HG02763 (cell line): ENCODE data around the gene CORO2B.
"Not testable (repeated sequence)": the region's sequence is repeated elsewhere in the genome, so short reads cannot be mapped to it uniquely, and the experiment has no call there.

Source experiments
- ATAC-seq: cut with Tn5 transposase; IDR thresholded peaks from one replicate; pipeline ENCODE4 v1.9.1; 2021; ENCODE audit warnings: mild to moderate bottlenecking, moderate library complexity; ENCODE audit not compliant: unreplicated experiment

CORO2B gene

DNA sequence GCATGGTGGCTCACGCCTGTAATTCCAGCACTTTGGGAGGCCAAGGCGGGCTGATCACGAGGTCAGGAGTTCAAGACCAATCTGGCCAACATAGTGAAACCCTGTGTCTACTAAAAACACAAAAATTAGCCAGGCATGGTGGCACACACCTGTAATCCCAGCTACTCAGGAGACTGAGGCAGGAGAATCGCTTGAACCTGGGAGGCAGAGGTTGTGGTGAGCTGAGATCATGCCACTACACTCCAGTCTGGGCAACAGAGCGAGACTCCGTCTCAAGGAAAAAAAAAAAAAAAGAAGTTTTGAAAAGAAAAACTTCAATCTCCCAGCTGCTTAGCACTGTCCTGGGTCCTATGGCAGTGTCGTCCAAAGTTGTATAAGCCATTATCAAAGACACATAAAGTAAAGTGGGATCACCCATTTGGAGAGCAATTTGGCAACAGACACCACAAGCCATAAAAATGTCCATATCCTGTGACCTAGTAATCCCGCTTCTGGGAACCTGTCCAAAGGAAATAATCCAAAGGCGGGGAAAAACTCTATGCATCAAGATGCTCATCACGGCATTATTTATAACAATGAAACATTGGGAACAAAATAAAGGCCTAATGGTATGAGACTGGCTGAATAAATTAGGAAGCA lies 26.2 kb downstream of the CORO2B start:
- ATAC-seq = not testable (repeated sequence)

DNA sequence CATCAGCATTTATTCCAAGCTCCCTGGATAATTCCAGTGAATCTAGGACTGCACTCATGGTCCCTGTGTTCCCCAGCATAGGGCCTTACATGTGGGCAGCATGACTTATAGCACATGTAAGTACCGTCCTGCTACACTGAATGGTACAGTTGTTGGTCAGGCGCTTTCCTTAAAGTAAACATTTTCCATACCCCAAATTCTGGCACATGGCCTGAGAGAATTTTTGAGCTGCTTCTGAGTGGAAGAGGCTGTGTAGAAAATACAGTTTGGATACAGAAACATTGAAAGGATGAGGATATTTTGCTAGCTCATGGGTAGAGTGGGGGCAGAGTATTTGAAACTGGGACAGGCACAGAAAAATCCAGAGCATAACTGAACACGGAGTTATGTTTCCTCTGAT lies 27.6 kb downstream of the CORO2B start:
- ATAC-seq = no peak

DNA sequence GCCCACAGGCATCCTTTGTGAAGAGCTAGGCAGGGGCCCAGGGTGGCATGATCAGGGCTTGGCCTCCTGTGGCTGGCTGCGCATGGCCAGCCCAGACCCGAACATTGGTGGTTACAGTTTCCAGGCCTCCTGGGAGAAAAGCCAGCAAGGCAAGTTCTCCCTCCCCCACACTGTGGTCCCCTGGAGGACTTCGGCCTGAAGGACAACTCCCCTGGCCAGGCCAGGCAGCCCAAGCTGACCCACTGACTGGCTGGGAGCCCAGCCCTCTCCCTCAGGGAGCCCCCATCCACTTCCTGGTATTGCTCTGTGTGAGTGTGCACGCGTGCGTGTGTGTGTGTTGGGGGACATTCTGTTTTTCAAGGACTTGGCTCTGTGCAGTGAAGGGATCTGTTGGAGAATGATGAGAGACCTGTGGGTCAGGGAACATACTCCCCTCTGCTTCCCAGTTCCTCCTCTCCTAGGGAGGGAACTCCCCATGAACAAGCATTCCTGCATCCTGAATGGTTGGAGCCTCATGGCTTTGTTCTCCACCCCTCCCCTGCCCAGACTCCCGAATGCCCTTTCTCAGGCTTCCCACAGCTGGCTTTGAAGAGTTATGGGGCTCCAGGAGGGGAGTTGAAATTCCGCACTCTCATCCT lies 29.5 kb downstream of the CORO2B start:
- no peak for ATAC-seq

GRCh38 chr15:68608844-68609232 lies 30.0 kb downstream of the CORO2B start:
- ATAC-seq = no peak

- no peak for ATAC-seq
Observed at GRCh38 chr15:68609629-68610028, 30.8 kb downstream of the CORO2B start.

DNA sequence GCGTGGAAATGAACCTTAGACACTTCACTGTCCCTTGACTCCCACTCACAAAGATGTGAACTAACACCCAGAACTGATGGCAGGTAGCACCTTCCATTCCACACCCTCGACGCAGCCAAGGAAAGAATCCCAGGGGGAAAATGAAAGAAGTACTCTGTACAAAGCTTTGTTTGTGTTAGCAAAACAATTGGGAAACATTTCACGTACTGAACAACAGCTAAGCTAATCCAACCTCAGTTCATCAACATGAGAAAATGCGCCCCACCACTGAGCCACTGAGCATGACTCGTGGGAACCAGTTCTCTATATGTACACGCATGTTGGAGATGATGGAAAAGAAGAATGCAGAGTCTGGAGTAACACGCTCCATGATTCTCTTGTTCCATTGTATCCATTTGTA lies 32.0 kb downstream of the CORO2B start:
- no peak for ATAC-seq

- ATAC-seq = no peak
Observed at GRCh38 chr15:68612503-68612902, 33.7 kb downstream of the CORO2B start.

DNA sequence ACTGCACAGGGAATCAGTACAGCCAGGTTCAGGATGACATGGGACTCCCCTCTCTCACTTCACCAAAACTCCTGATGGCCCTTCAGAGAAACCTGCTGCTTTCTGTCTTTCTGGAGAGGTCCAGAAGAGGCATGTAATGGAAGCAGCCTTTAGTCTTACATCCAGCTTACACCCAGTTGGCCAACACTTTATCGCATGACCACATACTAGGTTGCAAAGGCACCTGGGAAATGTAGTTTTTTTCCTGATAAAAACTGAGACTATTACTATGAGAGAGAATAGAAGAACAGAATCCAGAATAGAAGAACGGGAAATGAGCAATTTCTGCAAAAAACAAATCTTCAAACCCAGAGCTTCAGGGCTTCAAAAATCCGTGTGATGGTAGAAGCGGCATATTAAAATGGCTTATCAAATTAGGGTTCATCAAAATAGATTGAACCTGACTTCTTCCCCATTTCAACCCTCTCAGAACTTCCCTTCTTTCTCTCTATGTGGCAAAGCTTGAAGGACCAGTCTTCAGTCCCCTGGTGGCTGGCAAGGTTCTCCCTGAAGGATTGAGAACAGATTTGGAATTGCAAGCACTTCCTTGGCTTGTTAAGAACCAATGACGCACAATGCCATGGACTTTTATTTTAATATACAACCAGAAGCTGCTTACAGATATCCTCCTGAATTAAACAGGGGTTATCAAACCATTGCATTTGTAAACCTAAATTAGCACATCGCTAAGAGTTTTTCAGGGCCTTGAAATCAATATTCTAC lies 34.4 kb downstream of the CORO2B start:
- no peak for ATAC-seq

- no peak for ATAC-seq
Observed at GRCh38 chr15:68614286-68615035, 35.7 kb downstream of the CORO2B start.

GRCh38 chr15:68615301-68615700 lies 36.5 kb downstream of the CORO2B start:
- no peak for ATAC-seq

DNA sequence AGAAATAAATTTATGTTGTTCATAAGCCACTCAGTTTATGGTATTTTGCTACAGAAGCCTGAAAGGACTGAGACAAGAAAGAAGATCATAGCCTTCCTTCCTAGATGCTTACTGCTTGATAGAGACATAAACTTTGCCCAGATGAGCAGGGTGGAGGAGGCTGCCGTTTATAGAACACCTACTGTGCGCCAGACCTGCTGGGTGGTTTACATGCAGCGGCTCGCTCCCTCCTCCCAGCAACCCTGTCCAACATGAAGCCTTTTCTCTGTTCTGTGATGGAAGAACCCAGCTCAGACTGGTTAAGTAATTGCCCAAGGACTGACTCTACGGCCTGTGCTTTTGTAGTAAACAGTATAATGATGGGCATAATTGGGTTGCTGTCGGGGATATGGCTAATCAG lies 37.0 kb downstream of the CORO2B start:
- ATAC-seq = no peak

- ATAC-seq = no peak
Observed at GRCh38 chr15:68616397-68616796, 37.6 kb downstream of the CORO2B start.

- ATAC-seq = no peak
Observed at GRCh38 chr15:68617001-68617400, 38.2 kb downstream of the CORO2B start.

DNA sequence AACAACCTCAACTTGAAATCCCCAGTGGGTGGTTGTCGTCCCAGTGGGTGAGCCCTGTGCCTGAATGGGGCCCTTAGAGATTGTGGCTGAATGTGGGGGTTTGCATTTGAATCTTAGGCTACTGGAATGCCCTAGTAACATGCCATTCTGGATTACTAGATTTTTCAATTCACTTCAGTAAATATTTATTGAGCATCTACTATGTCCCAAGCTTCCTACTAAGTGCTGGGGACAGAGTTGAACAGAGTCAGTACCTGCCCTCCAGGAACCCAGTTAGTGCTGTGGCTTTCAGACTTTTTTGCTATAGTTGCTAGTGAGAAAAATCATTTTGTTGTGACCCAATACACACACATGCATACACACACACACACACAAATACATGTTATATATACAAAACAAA lies 39.0 kb downstream of the CORO2B start:
- no peak for ATAC-seq

DNA sequence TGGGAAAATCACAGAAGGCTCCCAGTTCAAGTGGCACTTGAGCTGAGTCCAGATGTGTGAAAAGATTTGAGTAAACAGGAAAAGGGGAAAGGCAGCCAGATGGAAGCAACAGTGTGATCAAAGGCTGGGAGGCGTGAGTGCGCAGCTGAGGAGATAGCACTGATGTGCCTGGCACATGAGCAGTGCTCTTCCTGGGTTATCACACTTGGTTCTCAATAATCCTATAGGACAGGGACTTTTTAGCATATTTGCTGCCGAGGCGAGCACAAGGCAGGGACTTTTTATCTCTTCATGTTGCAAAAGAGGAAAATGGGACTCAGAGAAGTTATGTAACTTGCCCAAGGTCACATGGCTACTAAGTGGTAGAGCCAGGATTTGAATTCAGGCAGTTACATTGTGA lies 39.6 kb downstream of the CORO2B start:
- no peak for ATAC-seq

GRCh38 chr15:68618908-68619698 lies 40.3 kb downstream of the CORO2B start:
- ATAC-seq = no peak

GRCh38 chr15:68620721-68621527 lies 42.1 kb downstream of the CORO2B start:
- no peak for ATAC-seq

- no peak for ATAC-seq
Observed at GRCh38 chr15:68621535-68621934, 42.7 kb downstream of the CORO2B start.

DNA sequence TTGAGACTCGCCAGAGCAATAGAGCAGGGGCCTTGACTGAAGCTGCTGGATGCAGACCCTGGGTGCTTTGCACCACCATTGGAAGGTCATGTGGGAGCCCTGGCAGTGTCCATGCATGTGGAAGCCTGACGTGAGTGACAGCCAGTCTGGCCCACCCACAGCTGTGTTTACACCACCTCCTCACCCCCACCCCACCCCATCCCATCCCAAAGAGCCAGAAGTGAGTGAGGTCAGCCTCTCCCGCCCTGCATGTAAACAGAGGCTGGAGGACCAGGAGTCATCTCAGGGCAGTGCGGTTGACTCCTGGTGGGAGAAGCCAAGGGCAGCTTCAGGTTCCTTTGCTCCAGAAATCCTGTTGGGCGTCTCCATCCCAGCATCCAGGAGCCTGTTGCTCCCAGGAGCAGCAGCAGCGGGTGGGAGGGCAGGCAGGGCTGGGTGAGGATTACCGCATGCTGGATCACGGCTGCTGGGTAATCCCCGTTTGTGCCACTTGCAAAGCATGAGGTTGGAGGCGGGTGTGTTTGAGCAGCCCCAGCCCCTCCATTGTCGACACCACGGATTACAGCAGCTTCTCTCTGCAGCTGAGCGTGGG lies 44.6 kb downstream of the CORO2B start:
- ATAC-seq = no peak
